Smooth muscle cell (in vitro differentiated cells): ENCODE data around the gene PYROXD2. TPM values are rescaled to one million over a fixed set of nuclear protein-coding genes. Genes with fewer than 3 reads are reported as not detected.

ENCODE experiments used
- DNase-seq: peaks from one replicate; lab custom pipeline; 2025; ENCODE audit not compliant: unreplicated experiment; lab: John Stamatoyannopoulos, UW
- H2AFZ ChIP-seq: fragments of 200-600 bp; sonication (generic); 2 replicates; pipeline ENCODE4 v1.6.0; 2016; ENCODE audit warnings: antibody characterized with exemption, low read depth, mild to moderate bottlenecking
- H3F3A ChIP-seq: fragments of 200-600 bp; sonication (generic); 2 replicates; pipeline ENCODE4 v1.6.0; 2017; ENCODE audit warnings: antibody characterized with exemption, low read depth
- H3K27ac ChIP-seq: fragments of 200-600 bp; sonication (generic); 2 replicates; pipeline ENCODE4 v1.5.1; 2016; ENCODE audit warnings: low read depth, mild to moderate bottlenecking
- H3K27me3 ChIP-seq: fragments of 200-600 bp; sonication (generic); 2 replicates; pipeline ENCODE4 v1.6.1; 2016; ENCODE audit warnings: low read depth, mild to moderate bottlenecking
- H3K36me3 ChIP-seq: fragments of 200-600 bp; sonication (generic); 2 replicates; pipeline ENCODE4 v1.5.1; 2016; ENCODE audit warnings: low read depth
- H3K4me1 ChIP-seq: fragments of 200-600 bp; sonication (generic); 2 replicates; pipeline ENCODE4 v1.5.1; 2016; ENCODE audit warnings: low read depth
- H3K4me2 ChIP-seq: fragments of 200-600 bp; sonication (generic); 2 replicates; pipeline ENCODE4 v1.6.0; 2016; ENCODE audit warnings: mild to moderate bottlenecking
- H3K4me3 ChIP-seq: fragments of 200-600 bp; sonication (generic); 2 replicates; pipeline ENCODE4 v1.5.1; 2016; ENCODE audit warnings: mild to moderate bottlenecking
- H3K79me2 ChIP-seq: fragments of 200-600 bp; sonication (generic); 2 replicates; pipeline ENCODE4 v1.6.0; 2016; ENCODE audit warnings: low read depth, mild to moderate bottlenecking
- H3K9ac ChIP-seq: fragments of 200-600 bp; sonication (generic); 2 replicates; pipeline ENCODE4 v1.6.0; 2016; ENCODE audit warnings: low read depth
- H3K9me3 ChIP-seq: fragments of 200-600 bp; sonication (generic); replicated peaks from 2 replicates; pipeline ENCODE4 v1.5.1; 2016; ENCODE audit warnings: low read depth
- H4K20me1 ChIP-seq: fragments of 200-600 bp; sonication (generic); 2 replicates; pipeline ENCODE4 v1.6.0; 2016; ENCODE audit warnings: low read depth
- CTCF ChIP-seq: fragments of 200-600 bp; sonication (generic); IDR thresholded peaks from 2 replicates; pipeline ENCODE4 v1.5.1; 2017; ENCODE audit warnings: borderline replicate concordance, mild to moderate bottlenecking, antibody characterized with exemption; ENCODE audit not compliant: insufficient read depth, poor library complexity, severe bottlenecking
- WGBS: methylation state at CpG from one replicate; pipeline ENCODE4 v1.1.7; 2016; ENCODE audit warnings: low lambda C conversion rate; 5-methylcytosine and 5-hydroxymethylcytosine counted together
- polyA plus RNA-seq: library from polyadenylated mRNA; unstranded; fragments of >200 nt; fragmentation: Nextera tagmentation; extraction: Ambion mirVana; gene quantifications from 2 replicates; pipeline ENCODE4 v1.2.1, GENCODE V29; 2016
- total RNA-seq: library from RNA; depleted of rRNA; stranded (reverse); fragments of >200 nt; gene quantifications from 2 replicates; pipeline ENCODE4 v1.2.3, GENCODE V29; 2014

PYROXD2 gene
- total and polyA plus RNA-seq, 2 experiments from 2014 or later: 3.6 to 6.1 TPM

GRCh38 chr10:98423691-98424120 lies 8.7 kb upstream of the PYROXD2 start:
- WGBS: 59% methylated on average over 9 of the region's 9 CpGs
- Histone ChIP-seq H3K4me1 (no peaks in the 10 kb centered on the region), H3F3A (no peaks in the 10 kb centered on the region), H3K27ac (no peak overlapping the region), H3K27me3 (no peaks in the 10 kb centered on the region), H3K4me3 (no peak overlapping the region), H2AFZ (no peak overlapping the region), H3K79me2 (no peaks in the 10 kb centered on the region), H3K36me3 (no peaks in the 10 kb centered on the region), H4K20me1 (no peaks in the 10 kb centered on the region), H3K9ac (no peak overlapping the region), H3K4me2 (no peak overlapping the region), H3K9me3 (no peaks in the 10 kb centered on the region)
- DNase-seq: no peak
- peak; percentile 33 for TF ChIP-seq CTCF

- Histone ChIP-seq H3F3A (no peaks in the 10 kb centered on the region), H3K27ac (no peak overlapping the region), H4K20me1 (no peaks in the 10 kb centered on the region), H3K4me3 (no peak overlapping the region), H3K4me1 (no peaks in the 10 kb centered on the region), H3K9me3 (no peaks in the 10 kb centered on the region), H3K36me3 (no peaks in the 10 kb centered on the region), H2AFZ (no peak overlapping the region), H3K9ac (no peak overlapping the region), H3K4me2 (no peak overlapping the region), H3K27me3 (no peaks in the 10 kb centered on the region), H3K79me2 (no peaks in the 10 kb centered on the region)
- WGBS: 91% methylated on average over 10 of the region's 10 CpGs
- no peak for TF ChIP-seq CTCF
- no peak for DNase-seq
Measured at GRCh38 chr10:98422182-98422581, 7.2 kb upstream of the PYROXD2 start.

- Histone ChIP-seq H3F3A (no peaks in the 10 kb centered on the region), H3K79me2 (no peaks in the 10 kb centered on the region), H3K4me1 (no peaks in the 10 kb centered on the region), H3K4me2 (no peak overlapping the region), H3K9me3 (no peaks in the 10 kb centered on the region), H3K36me3 (no peaks in the 10 kb centered on the region), H4K20me1 (no peaks in the 10 kb centered on the region), H3K9ac (no peak overlapping the region), H3K27ac (no peak overlapping the region), H3K27me3 (no peaks in the 10 kb centered on the region), H3K4me3 (no peak overlapping the region), H2AFZ (no peak overlapping the region)
- TF ChIP-seq CTCF: no peak
- WGBS: 95% methylated on average over 9 of the region's 9 CpGs
- no peak for DNase-seq
Measured at GRCh38 chr10:98420786-98421185, 5.8 kb upstream of the PYROXD2 start.

- Histone ChIP-seq H3K9me3 (no peaks in the 10 kb centered on the region), H3K4me1 (peaks cover under 1% of the 10 kb centered on the region), H3K4me2 (no peak overlapping the region), H3K27ac (no peak overlapping the region), H3K79me2 (no peaks in the 10 kb centered on the region), H2AFZ (no peak overlapping the region), H3F3A (no peaks in the 10 kb centered on the region), H3K27me3 (no peaks in the 10 kb centered on the region), H3K4me3 (no peak overlapping the region), H3K9ac (no peak overlapping the region), H3K36me3 (no peaks in the 10 kb centered on the region), H4K20me1 (no peaks in the 10 kb centered on the region)
- DNase-seq: no peak
- TF ChIP-seq CTCF: no peak
- whole genome bisulfite sequencing: 95% methylated on average over 17 of the region's 17 CpGs
Measured at GRCh38 chr10:98419469-98420261, 4.7 kb upstream of the PYROXD2 start.
